NCI-H345 (cell line): Measurements from ENCODE around the gene LRMDA.

Source experiments
- DNase-seq: peaks from one replicate; lab custom pipeline; 2025; lab: John Stamatoyannopoulos, UW

LRMDA gene

GRCh38 chr10:75999001-75999400, 567.6 kb downstream of the LRMDA start:
- DNase-seq = no peak

- DNase-seq = no peak
Observed at GRCh38 chr10:75999515-76000209, 568.2 kb downstream of the LRMDA start.

GRCh38 chr10:76000550-76000949, 569.1 kb downstream of the LRMDA start:
- no peak for DNase-seq

- no peak for DNase-seq
Observed at GRCh38 chr10:76001019-76001418, 569.6 kb downstream of the LRMDA start.

GRCh38 chr10:76001461-76001860, 570.0 kb downstream of the LRMDA start:
- no peak for DNase-seq

GRCh38 chr10:76002262-76002854, 570.9 kb downstream of the LRMDA start:
- no peak for DNase-seq

- DNase-seq = no peak
Observed at GRCh38 chr10:76007667-76008181, 576.3 kb downstream of the LRMDA start.

- DNase-seq = no peak
Observed at GRCh38 chr10:76009531-76009930, 578.1 kb downstream of the LRMDA start.

- no peak for DNase-seq
Observed at GRCh38 chr10:76010703-76011102, 579.3 kb downstream of the LRMDA start.

- DNase-seq = no peak
Observed at GRCh38 chr10:76012716-76013327, 581.4 kb downstream of the LRMDA start.

GRCh38 chr10:76015245-76015644, 583.8 kb downstream of the LRMDA start:
- no peak for DNase-seq

GRCh38 chr10:76017026-76017732, 585.8 kb downstream of the LRMDA start:
- no peak for DNase-seq

GRCh38 chr10:76017733-76018433, 586.5 kb downstream of the LRMDA start:
- DNase-seq = no peak

GRCh38 chr10:76020630-76021029, 589.2 kb downstream of the LRMDA start:
- no peak for DNase-seq

- DNase-seq = no peak
Observed at GRCh38 chr10:76021398-76021797, 590.0 kb downstream of the LRMDA start.

- DNase-seq = no peak
Observed at GRCh38 chr10:76022366-76022765, 590.9 kb downstream of the LRMDA start.

GRCh38 chr10:76023007-76023406, 591.6 kb downstream of the LRMDA start:
- DNase-seq = no peak

GRCh38 chr10:76024460-76025123, 593.2 kb downstream of the LRMDA start:
- no peak for DNase-seq

- DNase-seq = no peak
Observed at GRCh38 chr10:76025124-76025477, 593.7 kb downstream of the LRMDA start.

GRCh38 chr10:76026176-76026771, 594.9 kb downstream of the LRMDA start:
- DNase-seq = no peak

GRCh38 chr10:76026905-76027304, 595.5 kb downstream of the LRMDA start:
- no peak for DNase-seq
